HepG2 (cell line): Measurements from ENCODE around the gene DTWD2. TPM values are rescaled to one million over a fixed set of nuclear protein-coding genes. Genes with fewer than 3 reads are reported as not detected.

Experiments
- microRNA-seq: library from miRNA; unstranded; fragments of <30 nt; microRNA quantifications from one replicate; pipeline ENCODE4, GENCODE V29; 2020
- polyA plus RNA-seq, 8 experiments: library from polyadenylated mRNA; depleted of rRNA in 3 of 8; stranded (reverse) in 7 of 8; unstranded in 1 of 8; fragments of >200 nt; fragmentation: Illumina TruSeq in 4 of 8; extraction: Trizol in 4 of 8; gene quantifications; 2 replicates each; pipeline versions ENCODE4 v1.2.1 to v1.2.3, GENCODE V29; 2011 to 2016; ENCODE audit warnings: low read depth in 4 of 8, missing spikeins in 1 of 8, mixed read lengths in 1 of 8; ENCODE audit not compliant: insufficient read depth in 1 of 8
- small RNA-seq, 3 experiments: library from RNA; depleted of rRNA; stranded (forward); fragments of <200 nt; gene quantifications; one replicate each; pipeline ENCODE3, GENCODE V24; 2012; ENCODE audit warnings: low read depth in 2 of 3, low replicate concordance in 1 of 3; ENCODE audit not compliant: insufficient read length in 3 of 3, insufficient read depth in 2 of 3
- total RNA-seq, 5 experiments: library from RNA; depleted of rRNA; stranded (reverse); fragments of >200 nt; fragmentation: Illumina TruSeq; extraction: Trizol; gene quantifications; 2 replicates each; pipeline ENCODE4 v1.2.3, GENCODE V29; 2016; ENCODE audit warnings: low read depth in 1 of 5

The DTWD2 gene
- total and polyA plus RNA-seq, 2 of the 13 experiments (the other 11 are each of a cell fraction or from before 2014, with no cell fraction given) = 1.6 to 6.0 TPM

Small RNA genes lying within 50 kb of the gene (microRNA-seq; reads per million reads assigned to microRNA genes)
- not detected for gene MIR1244-2

Small RNA genes lying within 50 kb of the gene (small RNA-seq; reads per million reads assigned to genes)
- 0 to 0.65 (median 0) reads per million in 3 experiments for gene RNU6-373P

Other genes with a start within 250 kb of the DTWD2 start
- gene DMXL1, start 82.5 kb upstream of the DTWD2 start, total RNA-seq (2016; rRNA removed; fragmentation: Illumina TruSeq; extraction: Trizol) = 18.6 and 22.9 TPM in 2 replicates
- gene DMXL1, start 82.5 kb upstream of the DTWD2 start, polyA plus RNA-seq (2011; rRNA removed) = 6.0 and 6.9 TPM in 2 replicates